HG02943 (cell line): ENCODE measurements around the gene SH3BP5.

Experiments
- ATAC-seq: cut with Tn5 transposase; IDR thresholded peaks from one replicate; pipeline ENCODE4 v1.9.1; 2021; ENCODE audit warnings: mild to moderate bottlenecking, low read depth, moderate library complexity; ENCODE audit not compliant: unreplicated experiment

The SH3BP5 gene

DNA sequence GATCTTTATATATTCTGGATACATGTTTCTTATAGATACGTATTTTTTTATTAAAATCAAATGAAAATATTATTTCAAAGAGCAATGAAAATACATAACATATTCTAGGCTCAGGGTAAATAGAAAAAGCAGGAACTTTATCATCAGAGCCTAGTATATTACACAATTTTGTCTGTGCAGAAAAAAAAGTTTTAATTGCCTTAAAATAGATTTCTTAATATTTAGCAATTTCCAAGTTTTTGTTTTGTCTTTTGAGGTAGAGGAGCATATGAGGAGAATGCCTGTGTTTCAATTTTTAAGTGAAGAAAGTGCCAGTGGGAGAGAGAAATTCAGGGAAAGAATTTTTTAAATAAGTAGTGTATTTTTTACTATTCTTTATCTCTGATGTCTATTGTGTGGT is 115.9 kb downstream of the SH3BP5 start:
- no peak for ATAC-seq

GRCh38 chr3:15215996-15216395 is 116.4 kb downstream of the SH3BP5 start:
- no peak for ATAC-seq

- no peak for ATAC-seq
Measured at GRCh38 chr3:15214758-15215157, 117.6 kb downstream of the SH3BP5 start.

DNA sequence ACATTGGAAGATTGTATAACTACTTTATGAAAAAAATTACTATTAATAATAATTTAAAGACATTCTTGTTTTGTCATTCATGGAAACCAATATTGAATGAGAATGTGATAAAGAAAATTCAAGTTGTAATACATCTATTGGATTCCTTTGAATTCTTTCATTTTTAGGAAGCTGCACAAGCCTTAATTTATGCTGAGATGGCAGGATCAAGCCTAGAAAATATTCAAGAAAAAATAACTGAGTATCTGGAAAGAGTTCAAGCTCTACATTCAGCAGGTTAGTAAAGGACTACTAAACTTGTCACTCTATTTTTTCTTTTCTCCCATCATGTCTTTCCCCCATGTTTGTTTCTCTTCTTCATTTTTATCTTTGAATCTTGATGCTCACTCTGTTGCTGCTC is 120.4 kb downstream of the SH3BP5 start:
- no peak for ATAC-seq

GRCh38 chr3:15207836-15208504 is 124.4 kb downstream of the SH3BP5 start:
- no peak for ATAC-seq

DNA sequence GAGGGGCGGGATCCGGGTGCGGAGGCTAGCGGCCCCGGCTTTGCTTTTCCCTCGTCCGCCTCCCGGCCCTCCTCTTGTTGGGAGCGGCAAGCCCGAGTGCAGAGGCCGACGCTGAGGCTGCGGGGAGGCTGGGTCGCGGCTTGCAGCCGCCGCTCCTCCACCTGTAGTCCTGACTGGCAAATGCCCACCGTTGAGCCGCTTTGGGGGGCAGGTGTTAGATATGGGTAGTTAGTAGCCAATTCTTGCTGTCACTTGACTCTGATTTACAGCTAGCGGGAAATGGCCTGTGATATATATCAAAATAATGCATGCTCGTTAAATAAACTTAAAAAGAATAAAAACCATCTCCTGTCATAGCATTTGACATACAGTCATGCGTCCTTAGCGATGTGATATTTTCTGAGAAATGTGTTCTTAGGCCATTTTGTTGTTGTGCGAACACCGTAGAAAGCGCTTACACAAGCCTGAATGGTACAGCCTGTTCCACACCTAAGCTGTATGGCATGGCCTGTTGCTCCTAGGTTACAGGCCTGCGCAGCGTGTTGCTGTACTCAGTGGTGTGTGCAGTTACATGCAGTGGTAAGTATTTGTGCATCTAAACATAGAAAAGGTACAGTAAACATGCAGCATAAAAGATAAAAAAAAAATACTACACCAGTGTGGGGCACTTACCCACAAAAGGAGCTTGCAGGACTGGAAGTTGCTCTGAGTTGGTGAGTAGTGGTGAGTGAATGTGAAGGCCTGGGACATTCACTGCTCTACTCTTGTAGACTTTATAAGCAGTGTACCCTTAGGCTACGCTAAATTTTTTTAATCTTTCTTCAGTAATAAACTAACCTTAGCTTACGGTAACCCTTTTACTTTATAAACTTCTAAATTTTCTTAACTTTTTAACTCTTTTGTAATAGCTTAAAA is 125.5 kb downstream of the SH3BP5 start:
- ATAC-seq: peak; percentile 9

GRCh38 chr3:15205934-15206661 is 126.3 kb downstream of the SH3BP5 start, which contains the start of gene CAPN7:
TSS of gene CAPN7 (plus strand) at chr3:15206246. CDS start at chr3:15206496, 250 bp downstream.
- ATAC-seq: peak; percentile 86

- ATAC-seq: no peak
Measured at GRCh38 chr3:15205482-15205933, 126.9 kb downstream of the SH3BP5 start.
